H1 (cell line): ENCODE results near the gene SFMBT2. TPM values are rescaled to one million over a fixed set of nuclear protein-coding genes. Genes with fewer than 3 reads are reported as not detected.

ENCODE experiments used
- BACH1 ChIP-seq: IDR thresholded peaks from 2 replicates; pipeline ENCODE4 v1.6.1; 2012; ENCODE audit warnings: low read length, improper control_type of control experiment
- CBX5 ChIP-seq: fragments of 300-800, 300-1000 bp; sonication (generic); IDR thresholded peaks from 2 replicates; pipeline ENCODE4 v1.7.1; 2016; ENCODE audit warnings: antibody characterized with exemption, low read length, low read depth
- EGR1 ChIP-seq: IDR thresholded peaks from 2 replicates; pipeline ENCODE4 v1.6.1; 2011; ENCODE audit warnings: low read depth, low read length, borderline replicate concordance
- FOSL1 ChIP-seq: IDR thresholded peaks from 2 replicates; pipeline ENCODE4 v1.6.1; 2011; ENCODE audit warnings: mild to moderate bottlenecking, low read depth, low read length, moderate library complexity; ENCODE audit not compliant: insufficient read depth
- MAFK ChIP-seq: IDR thresholded peaks from 2 replicates; pipeline ENCODE4 v1.6.1; 2012; ENCODE audit warnings: low read depth, mild to moderate bottlenecking, improper control_type of control experiment, low read length
- POLR2AphosphoS5 ChIP-seq: IDR thresholded peaks from 2 replicates; pipeline ENCODE4 v1.6.1; 2011; ENCODE audit warnings: low read depth, low read length
- SIRT6 ChIP-seq: IDR thresholded peaks from one replicate; pipeline ENCODE4 v1.7.1; 2012; ENCODE audit warnings: low read length, inconsistent platforms
- polyA plus RNA-seq, 7 experiments: library from polyadenylated mRNA; depleted of rRNA in 3 of 7; stranded (reverse) in 5 of 7; unstranded in 2 of 7; fragments of >200 nt in 5 of 7; fragments of 200-250 nt in 2 of 7; gene quantifications; 1 replicate in 5 of 7; 2 replicates in 1 of 7; 4 replicates in 1 of 7; pipeline versions ENCODE4 v1.2.1 to v1.2.3, GENCODE V29; 2011 to 2013; ENCODE audit warnings: missing spikeins in 2 of 7, mixed read lengths in 2 of 7
- total RNA-seq: library from RNA; stranded (reverse); fragmentation: NEBNext Ultra II Directional; extraction: Animal tissue kit (Norgen Biotek cat#: 25700); gene quantifications from 2 replicates; pipeline ENCODE4 v1.2.1, GENCODE V29; 2021

The SFMBT2 gene
- total and polyA plus RNA-seq, 2 of the 8 experiments (the other 6 are each of a cell fraction or from before 2014, with no cell fraction given), result 2.9 to 11.0 TPM

DNA sequence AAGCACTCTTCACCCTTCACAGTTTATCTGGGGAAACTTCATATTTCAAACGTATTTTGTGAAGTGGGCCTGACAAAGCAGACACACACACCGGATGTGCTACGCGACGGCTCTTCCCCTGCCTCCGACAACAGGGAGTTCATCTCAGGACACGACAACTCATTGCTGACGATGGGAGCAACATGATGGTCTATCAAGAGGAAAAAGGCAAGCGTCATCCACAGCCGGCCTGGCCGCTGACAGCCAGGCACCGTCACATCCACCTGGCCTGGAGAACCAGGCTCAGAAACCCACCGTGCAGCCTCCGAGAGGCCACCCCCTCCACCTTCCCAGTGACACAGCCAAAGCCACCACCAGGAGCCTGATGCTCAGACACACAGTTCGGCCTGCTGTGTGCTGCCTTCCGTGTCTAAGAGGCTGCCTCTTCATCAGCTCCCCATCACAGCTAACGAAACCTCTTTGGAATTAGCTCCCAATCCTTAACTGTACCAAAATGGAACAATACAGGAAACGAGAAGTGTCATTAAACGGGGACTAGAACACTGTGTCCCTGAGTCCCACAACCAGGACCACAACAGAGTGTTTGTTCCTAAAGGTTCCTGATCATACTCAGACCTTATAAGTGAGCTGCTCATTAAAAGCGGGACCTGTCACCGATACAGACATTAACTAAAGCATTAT lies 76.7 kb downstream of the SFMBT2 start (continued):
- TF ChIP-seq EGR1 (no peak), SIRT6 (no peak), MAFK (no peak), BACH1 (no peak), CBX5 (no peak), FOSL1 (no peak), POLR2AphosphoS5 (no peak)
